ENCODE data around the gene XRCC5.

XRCC5 gene

GRCh38 chr2:216159646-216160045, 50.5 kb downstream of the XRCC5 start:
- DNase-seq (ENCODE audit: low read depth) = no peak

- DNase-seq (ENCODE audit: low read depth) = no peak
These were observed 51.6 kb downstream of the XRCC5 start for GRCh38 chr2:216160786-216161185.

GRCh38 chr2:216161967-216162366, 52.8 kb downstream of the XRCC5 start:
- no peak for DNase-seq (ENCODE audit: low read depth)

- DNase-seq (ENCODE audit: low read depth) = no peak
These were observed 54.4 kb downstream of the XRCC5 start for GRCh38 chr2:216163518-216163917.

- DNase-seq (ENCODE audit: low read depth) = no peak
These were observed 54.9 kb downstream of the XRCC5 start for GRCh38 chr2:216164087-216164486.

- no peak for DNase-seq (ENCODE audit: low read depth)
These were observed 55.4 kb downstream of the XRCC5 start for GRCh38 chr2:216164576-216164975.

- no peak for DNase-seq (ENCODE audit: low read depth)
These were observed 56.6 kb downstream of the XRCC5 start for GRCh38 chr2:216165711-216166110.

GRCh38 chr2:216169087-216169486, 59.9 kb downstream of the XRCC5 start:
- DNase-seq (ENCODE audit: low read depth) = no peak

- DNase-seq (ENCODE audit: low read depth) = no peak
These were observed 61.1 kb downstream of the XRCC5 start for GRCh38 chr2:216170076-216170763.

GRCh38 chr2:216171011-216171410, 61.9 kb downstream of the XRCC5 start:
- DNase-seq (ENCODE audit: low read depth) = no peak

GRCh38 chr2:216172493-216172892, 63.3 kb downstream of the XRCC5 start:
- DNase-seq (ENCODE audit: low read depth) = no peak

GRCh38 chr2:216179015-216179414, 69.9 kb downstream of the XRCC5 start:
- no peak for DNase-seq (ENCODE audit: low read depth)

GRCh38 chr2:216181351-216181750, 72.2 kb downstream of the XRCC5 start:
- no peak for DNase-seq (ENCODE audit: low read depth)

- DNase-seq (ENCODE audit: low read depth) = no peak
These were observed 72.9 kb downstream of the XRCC5 start for GRCh38 chr2:216181953-216182461.

GRCh38 chr2:216183462-216183861, 74.3 kb downstream of the XRCC5 start:
- DNase-seq (ENCODE audit: low read depth) = no peak

- no peak for DNase-seq (ENCODE audit: low read depth)
These were observed 79.4 kb downstream of the XRCC5 start for GRCh38 chr2:216188559-216188850.

GRCh38 chr2:216188956-216189355, 79.8 kb downstream of the XRCC5 start:
- no peak for DNase-seq (ENCODE audit: low read depth)

- no peak for DNase-seq (ENCODE audit: low read depth)
These were observed 80.3 kb downstream of the XRCC5 start for GRCh38 chr2:216189410-216189809.

- DNase-seq (ENCODE audit: low read depth) = no peak
These were observed 83.0 kb downstream of the XRCC5 start for GRCh38 chr2:216192181-216192580.

GRCh38 chr2:216192931-216193330, 83.8 kb downstream of the XRCC5 start:
- DNase-seq (ENCODE audit: low read depth) = no peak

- no peak for DNase-seq (ENCODE audit: low read depth)
These were observed 84.9 kb downstream of the XRCC5 start for GRCh38 chr2:216194013-216194412.

GRCh38 chr2:216194561-216194960, 85.4 kb downstream of the XRCC5 start:
- no peak for DNase-seq (ENCODE audit: low read depth)

GRCh38 chr2:216195565-216196029, 86.4 kb downstream of the XRCC5 start:
- DNase-seq (ENCODE audit: low read depth) = no peak

GRCh38 chr2:216201692-216202306, 92.7 kb downstream of the XRCC5 start:
- DNase-seq (ENCODE audit: low read depth) = no peak

Data from activated T-cell treated with anti-CD3 and anti-CD28 coated beads for 1 hour (primary cell).